Eye (tissue), 1 donor: Measurements from ENCODE around the gene NUP62.
"Not testable (repeated sequence)": the region's sequence is repeated elsewhere in the genome, so short reads cannot be mapped to it uniquely, and the experiment has no call there.

ENCODE experiments used
- DNase-seq: peaks from one replicate; pipeline ENCODE4 v3.0.0-alpha.2; 2015

Gene NUP62

GRCh38 chr19:49951806-49952478 is 22.6 kb upstream of the NUP62 start:
- DNase-seq, result no peak

GRCh38 chr19:49950956-49951526 is 21.7 kb upstream of the NUP62 start:
- DNase-seq, result no peak

- no peak for DNase-seq
These were observed 21.3 kb upstream of the NUP62 start for GRCh38 chr19:49950590-49950948.

- DNase-seq, result no peak
These were observed 20.7 kb upstream of the NUP62 start for GRCh38 chr19:49949742-49950589.

- no peak for DNase-seq
These were observed 17.1 kb upstream of the NUP62 start for GRCh38 chr19:49946415-49946814.

GRCh38 chr19:49944567-49944966 is 15.3 kb upstream of the NUP62 start:
- DNase-seq, result not testable (repeated sequence)

GRCh38 chr19:49940482-49940791 is 11.1 kb upstream of the NUP62 start:
- no peak for DNase-seq

- no peak for DNase-seq
These were observed 10.6 kb upstream of the NUP62 start for GRCh38 chr19:49939721-49940481.

GRCh38 chr19:49938662-49939061 is 9.4 kb upstream of the NUP62 start:
- no peak for DNase-seq

- peak; percentile 93 for DNase-seq
These were observed 8.6 kb upstream of the NUP62 start for GRCh38 chr19:49937750-49938381.

- no peak for DNase-seq
These were observed 7.2 kb upstream of the NUP62 start for GRCh38 chr19:49936549-49936948.

GRCh38 chr19:49933643-49934042 is 4.3 kb upstream of the NUP62 start:
- DNase-seq, result no peak

- no peak for DNase-seq
These were observed 3.4 kb upstream of the NUP62 start for GRCh38 chr19:49932731-49933131.

GRCh38 chr19:49932041-49932451 is 2.7 kb upstream of the NUP62 start:
- DNase-seq, result no peak

- no peak for DNase-seq
These were observed 2.2 kb upstream of the NUP62 start for GRCh38 chr19:49931293-49932040.

- DNase-seq, result no peak
These were observed 1.2 kb upstream of the NUP62 start for GRCh38 chr19:49930483-49931011.

- peak; percentile 99 for DNase-seq
These were observed 543 bp upstream of the NUP62 start for GRCh38 chr19:49929611-49930482.

GRCh38 chr19:49927526-49928264 is 1.6 kb downstream of the NUP62 start:
- DNase-seq, result no peak

- no peak for DNase-seq
These were observed 2.8 kb downstream of the NUP62 start for GRCh38 chr19:49926515-49926914.

GRCh38 chr19:49925486-49925885 is 3.8 kb downstream of the NUP62 start:
- no peak for DNase-seq
